ENCODE results near the gene LMX1B.

Gene LMX1B

GRCh38 chr9:126668058-126668457, 54.3 kb downstream of the LMX1B start (continued):
- TF ChIP-seq PATZ1 (CRISPR knock-in tag; IDR thresholded peaks at IDR 0.05; ENCODE audit: borderline replicate concordance) (no peak), TOX (CRISPR knock-in tag; IDR thresholded peaks at IDR 0.05; ENCODE audit: borderline replicate concordance) (no peak), PPARA (CRISPR knock-in tag; IDR thresholded peaks at IDR 0.05; ENCODE audit: borderline replicate concordance) (no peak), ZNF8 (CRISPR knock-in tag; IDR thresholded peaks at IDR 0.05) (no peak), ZC3H10 (CRISPR knock-in tag; IDR thresholded peaks at IDR 0.05) (no peak), TCF4 (CRISPR knock-in tag; IDR thresholded peaks at IDR 0.05; ENCODE audit: borderline replicate concordance) (no peak), GLIS3 (CRISPR knock-in tag; IDR thresholded peaks at IDR 0.05) (no peak), SNAI2 (CRISPR knock-in tag; IDR thresholded peaks at IDR 0.05) (no peak), ZFP30 (CRISPR knock-in tag; IDR thresholded peaks at IDR 0.05) (no peak), ZNF70 (CRISPR knock-in tag; IDR thresholded peaks at IDR 0.05) (no peak)

GRCh38 chr9:126669108-126669507, 55.4 kb downstream of the LMX1B start:
- no peak for TF ChIP-seq ISL1 (CRISPR knock-in tag; IDR thresholded peaks at IDR 0.05)
- TF ChIP-seq PATZ1 (CRISPR knock-in tag; IDR thresholded peaks at IDR 0.05; ENCODE audit: borderline replicate concordance) = no peak
- ATAC-seq = no peak

- ATAC-seq = no peak
Measured at GRCh38 chr9:126670270-126670669, 56.5 kb downstream of the LMX1B start.

GRCh38 chr9:126671381-126671831, 57.7 kb downstream of the LMX1B start:
- ATAC-seq = no peak; the same call in 2 of the 3 replicates
- TF ChIP-seq TSHZ2 (CRISPR knock-in tag; IDR thresholded peaks at IDR 0.05) (no peak), ARNTL (CRISPR knock-in tag; IDR thresholded peaks at IDR 0.05; ENCODE audit: borderline replicate concordance, low read depth) (no peak), RARB (CRISPR knock-in tag; IDR thresholded peaks at IDR 0.05) (no peak), BACH2 (CRISPR knock-in tag; IDR thresholded peaks at IDR 0.05; ENCODE audit: borderline replicate concordance) (no peak), PPARA (CRISPR knock-in tag; IDR thresholded peaks at IDR 0.05; ENCODE audit: borderline replicate concordance) (no peak), TOX (CRISPR knock-in tag; IDR thresholded peaks at IDR 0.05; ENCODE audit: borderline replicate concordance) (no peak), POU6F1 (CRISPR knock-in tag; IDR thresholded peaks at IDR 0.05; ENCODE audit: borderline replicate concordance, low read depth) (no peak), CSDC2 (CRISPR knock-in tag; IDR thresholded peaks at IDR 0.05) (no peak), ESRRG (CRISPR knock-in tag; IDR thresholded peaks at IDR 0.05) (no peak), SNAI2 (CRISPR knock-in tag; IDR thresholded peaks at IDR 0.05) (no peak), ZNF8 (CRISPR knock-in tag; IDR thresholded peaks at IDR 0.05) (no peak), ZFP3 (CRISPR knock-in tag; IDR thresholded peaks at IDR 0.05) (no peak), PATZ1 (CRISPR knock-in tag; IDR thresholded peaks at IDR 0.05; ENCODE audit: borderline replicate concordance) (no peak), ISL1 (CRISPR knock-in tag; IDR thresholded peaks at IDR 0.05) (no peak), ZC3H10 (CRISPR knock-in tag; IDR thresholded peaks at IDR 0.05) (no peak)

More at GRCh38 chr9:126670270-126670669, 56.5 kb downstream of the LMX1B start:
- TF ChIP-seq TCF4 (CRISPR knock-in tag; IDR thresholded peaks at IDR 0.05; ENCODE audit: borderline replicate concordance) = no peak
- TF ChIP-seq ZNF8 (CRISPR knock-in tag; IDR thresholded peaks at IDR 0.05) = no peak
- no peak for TF ChIP-seq SNAI2 (CRISPR knock-in tag; IDR thresholded peaks at IDR 0.05)
- no peak for TF ChIP-seq ZC3H10 (CRISPR knock-in tag; IDR thresholded peaks at IDR 0.05)
- no peak for TF ChIP-seq ZFP30 (CRISPR knock-in tag; IDR thresholded peaks at IDR 0.05)
- no peak for TF ChIP-seq ZNF565 (CRISPR knock-in tag; conservative IDR thresholded peaks at IDR 0.05; ENCODE audit: low read depth)
- TF ChIP-seq CSRNP3 (CRISPR knock-in tag; IDR thresholded peaks at IDR 0.05) = no peak
- TF ChIP-seq PPARA (CRISPR knock-in tag; IDR thresholded peaks at IDR 0.05; ENCODE audit: borderline replicate concordance) = no peak
- TF ChIP-seq OSR1 (CRISPR knock-in tag; IDR thresholded peaks at IDR 0.05) = no peak
- no peak for TF ChIP-seq TOX (CRISPR knock-in tag; IDR thresholded peaks at IDR 0.05; ENCODE audit: borderline replicate concordance)
- no peak for TF ChIP-seq GLIS3 (CRISPR knock-in tag; IDR thresholded peaks at IDR 0.05)
- no peak for TF ChIP-seq ZNF70 (CRISPR knock-in tag; IDR thresholded peaks at IDR 0.05)
- TF ChIP-seq ISL1 (CRISPR knock-in tag; IDR thresholded peaks at IDR 0.05) = no peak
- TF ChIP-seq BACH2 (CRISPR knock-in tag; IDR thresholded peaks at IDR 0.05; ENCODE audit: borderline replicate concordance) = no peak
- no peak for TF ChIP-seq CSDC2 (CRISPR knock-in tag; IDR thresholded peaks at IDR 0.05)

All from SK-N-SH treated with all-trans-retinoic acid at 6 μM for 48 hours (cell line).